Thoracic aorta (tissue), 2 donors: ENCODE measurements around the gene OIT3. TPM values are rescaled to one million over a fixed set of nuclear protein-coding genes. Genes with fewer than 3 reads are reported as not detected.
"Not testable (repeated sequence)": the region's sequence is repeated elsewhere in the genome, so short reads cannot be mapped to it uniquely, and the experiment has no call there.

Experiments used
- ATAC-seq: fragments of 150-250 bp; one replicate; pipeline ENCODE4 v1.8.0; 2017; ENCODE audit warnings: low read depth; ENCODE audit not compliant: insufficient number of reproducible peaks, low FRiP score
- DNase-seq: peaks from one replicate; pipeline ENCODE4 v3.0.0-alpha.2; 2020; ENCODE audit warnings: low spot score
- H3K27ac ChIP-seq, 2 donors: fragments of 200-600 bp; sonication (generic); 1 replicate in 1 of 2; 2 replicates in 1 of 2; pipeline ENCODE4 v1.5.1; 2016; ENCODE audit warnings: mild to moderate bottlenecking in 2 of 2, moderate library complexity in 2 of 2
- H3K27me3 ChIP-seq: fragments of 200-600 bp; sonication (generic); replicated peaks from 2 replicates; pipeline ENCODE4 v1.6.0; 2016; ENCODE audit warnings: mild to moderate bottlenecking; ENCODE audit not compliant: insufficient read depth
- H3K36me3 ChIP-seq: fragments of 200-600 bp; sonication (generic); one replicate; pipeline ENCODE4 v1.5.1; 2016
- H3K4me1 ChIP-seq, 2 donors: fragments of 200-600 bp; sonication (generic); 1 replicate in 1 of 2; 2 replicates in 1 of 2; pipeline versions ENCODE4 v1.5.1 to v1.6.0; 2016; ENCODE audit warnings: low read depth in 2 of 2, mild to moderate bottlenecking in 1 of 2; ENCODE audit not compliant: control insufficient read depth in 1 of 2
- H3K4me3 ChIP-seq: fragments of 200-600 bp; sonication (generic); 2 replicates; pipeline ENCODE4 v1.5.1; 2016; ENCODE audit warnings: mild to moderate bottlenecking
- H3K9me3 ChIP-seq: fragments of 200-600 bp; sonication (generic); 2 replicates; pipeline ENCODE4 v1.5.1; 2016
- CTCF ChIP-seq: fragments of 200-600 bp; sonication (generic); IDR thresholded peaks from one replicate; pipeline ENCODE4 v1.5.1; 2019; ENCODE audit warnings: antibody characterized with exemption
- total RNA-seq, 2 donors: library from RNA; depleted of rRNA; stranded (reverse); fragments of >200 nt; gene quantifications; one replicate each; pipeline versions ENCODE4 v1.1.0 to v1.2.3, GENCODE V29; 2016

The OIT3 gene
- total RNA-seq, 2 donors from 2014 or later, result not detected

DNA sequence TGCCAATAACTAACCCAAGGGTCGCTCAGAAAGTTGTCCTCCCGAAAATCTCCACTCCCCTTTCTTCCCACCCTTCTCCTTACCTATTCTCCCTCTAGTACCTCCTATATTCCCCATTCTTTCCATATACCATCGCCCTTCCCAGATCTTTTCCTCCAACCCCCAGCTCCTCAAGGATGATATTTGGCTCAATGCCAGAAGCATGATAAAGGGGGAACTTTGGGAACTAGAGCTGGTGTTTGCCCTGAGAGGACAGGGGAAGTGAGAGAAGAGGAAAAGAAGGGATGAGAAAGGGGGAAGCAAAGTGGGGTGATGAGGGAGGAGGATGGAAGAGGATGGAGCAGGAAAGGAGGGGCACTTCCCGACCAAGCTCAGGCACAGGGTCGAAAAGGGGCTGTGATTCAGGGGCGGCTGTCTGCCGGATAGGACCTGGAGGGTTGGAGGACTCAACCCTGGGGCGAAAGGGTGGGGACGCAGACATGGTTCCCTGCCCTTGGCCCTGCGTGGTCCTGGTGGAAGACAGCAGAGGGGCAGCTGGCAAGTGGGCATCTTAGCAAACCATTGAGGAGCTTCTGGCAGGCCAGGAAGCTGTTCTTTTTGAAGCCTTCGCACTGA lies 1.8 kb downstream of the OIT3 start:
- Histone ChIP-seq H3K27me3 (no peaks in the 10 kb centered on the region), H3K36me3 (no peaks in the 10 kb centered on the region), H3K27ac (no peak overlapping the region), H3K4me1 (no peaks in the 10 kb centered on the region), H3K4me3 (no peak overlapping the region), H3K9me3 (no peaks in the 10 kb centered on the region)
- DNase-seq, result no peak
- TF ChIP-seq CTCF, result no peak
- no peak for ATAC-seq

- no peaks in the 10 kb centered on the region for H3K9me3 ChIP-seq
- no peak for TF ChIP-seq CTCF
- no peak overlapping the region for H3K27ac ChIP-seq
- DNase-seq, result no peak
- no peak for ATAC-seq
- H3K36me3 ChIP-seq, result no peaks in the 10 kb centered on the region
- no peaks in the 10 kb centered on the region for H3K27me3 ChIP-seq
- no peak overlapping the region for H3K4me3 ChIP-seq
- no peaks in the 10 kb centered on the region for H3K4me1 ChIP-seq
Observed at GRCh38 chr10:72898616-72899015, 5.1 kb downstream of the OIT3 start.

GRCh38 chr10:72899545-72899944 lies 6.0 kb downstream of the OIT3 start:
- no peaks in the 10 kb centered on the region for H3K4me1 ChIP-seq
- no peak for TF ChIP-seq CTCF
- no peak overlapping the region for H3K4me3 ChIP-seq
- DNase-seq (no peak), ATAC-seq (no peak)
- no peaks in the 10 kb centered on the region for H3K27me3 ChIP-seq
- H3K36me3 ChIP-seq, result no peaks in the 10 kb centered on the region
- H3K9me3 ChIP-seq, result no peaks in the 10 kb centered on the region
- H3K27ac ChIP-seq, result no peak overlapping the region

- not testable (repeated sequence) for ATAC-seq, H3K9me3 ChIP-seq, H3K27ac ChIP-seq, H3K4me3 ChIP-seq, DNase-seq, H3K27me3 ChIP-seq, H3K36me3 ChIP-seq, H3K4me1 ChIP-seq
Observed at GRCh38 chr10:72903941-72904446, 10.5 kb downstream of the OIT3 start.

DNA sequence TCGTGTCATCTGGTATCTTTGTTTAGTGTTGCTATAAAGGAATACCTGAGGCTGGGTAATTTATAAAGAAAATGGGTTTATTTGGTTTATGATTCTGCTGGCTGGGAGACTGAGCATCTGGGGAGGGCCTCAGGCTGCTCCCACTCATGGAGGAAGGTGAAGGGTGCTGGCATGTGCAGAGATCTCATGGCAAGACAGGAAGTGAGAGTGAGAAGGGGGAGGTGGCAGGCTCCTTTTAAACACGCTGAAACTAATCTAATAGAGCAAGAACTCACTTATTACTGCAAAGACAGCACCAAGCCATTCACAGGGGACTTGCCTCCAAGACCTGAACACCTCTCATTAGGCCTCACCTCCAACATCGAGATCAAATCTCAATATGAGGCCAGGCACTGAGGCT lies 11.3 kb downstream of the OIT3 start:
- H3K4me3 ChIP-seq, result no peak overlapping the region
- no peak for ATAC-seq
- H3K27me3 ChIP-seq, result no peaks in the 10 kb centered on the region
- no peaks in the 10 kb centered on the region for H3K36me3 ChIP-seq
- no peaks in the 10 kb centered on the region for H3K4me1 ChIP-seq
- no peaks in the 10 kb centered on the region for H3K9me3 ChIP-seq
- no peak for DNase-seq
- H3K27ac ChIP-seq, result no peak overlapping the region
- no peak for TF ChIP-seq CTCF

DNA sequence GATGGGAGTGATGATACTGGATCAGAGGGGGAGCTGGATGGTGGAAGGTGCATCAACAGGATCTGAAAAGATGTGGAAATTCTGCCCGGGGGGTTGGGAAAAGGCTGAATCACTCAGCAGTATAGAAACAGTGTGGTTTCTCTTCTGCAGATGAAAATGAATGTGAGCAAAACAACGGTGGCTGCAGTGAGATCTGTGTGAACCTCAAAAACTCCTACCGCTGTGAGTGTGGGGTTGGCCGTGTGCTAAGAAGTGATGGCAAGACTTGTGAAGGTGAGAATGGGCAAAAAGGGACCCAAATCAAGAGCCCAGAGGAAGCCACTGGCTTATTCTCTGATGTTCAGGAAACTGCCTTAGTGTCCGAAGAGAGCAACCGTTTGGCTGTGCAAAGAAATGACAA lies 12.9 kb downstream of the OIT3 start:
- no peak overlapping the region for H3K27ac ChIP-seq
- H3K4me1 ChIP-seq, result no peaks in the 10 kb centered on the region
- H3K27me3 ChIP-seq, result no peaks in the 10 kb centered on the region
- DNase-seq, result no peak
- no peak for ATAC-seq
- H3K36me3 ChIP-seq, result no peaks in the 10 kb centered on the region
- no peaks in the 10 kb centered on the region for H3K9me3 ChIP-seq
- no peak for TF ChIP-seq CTCF
- no peak overlapping the region for H3K4me3 ChIP-seq
